ENCODE results near the gene GDPD3. TPM values are rescaled to one million over a fixed set of nuclear protein-coding genes. Genes with fewer than 3 reads are reported as not detected.

GDPD3 gene
- total RNA-seq = 1.7 and 2.0 TPM in 2 replicates
- 0.72 and 0.96 TPM in 2 replicates for polyA plus RNA-seq

GRCh38 chr16:30113031-30113710, at the start of gene GDPD3:
TSS of gene GDPD3 (minus strand) at chr16:30113537. CDS start at chr16:30113478, 59 bp downstream.
- peak within 1 kb of the TSS; percentile 4 for H3K27ac ChIP-seq
- no peak for DNase-seq (ENCODE audit: low read depth in 1 of 2, low spot score in 1 of 2)

GRCh38 chr16:30157214-30157613, 43.9 kb upstream of the GDPD3 start:
- Histone ChIP-seq H3K4me1 (ENCODE audit: low read depth) (no peaks in the 10 kb centered on the region), H3K36me3 (no peaks in the 10 kb centered on the region), H3K27me3 (no peaks in the 10 kb centered on the region), H3K9me3 (ENCODE audit: low read depth) (no peaks in the 10 kb centered on the region), H3K4me3 (no peak overlapping the region), H3K27ac (no peak overlapping the region)
- no peak for DNase-seq (ENCODE audit: low read depth in 1 of 2, low spot score in 1 of 2)
- TF ChIP-seq CTCF (IDR thresholded peaks at IDR 0.05; ENCODE audit: low read depth, low read length) = no peak

More at GRCh38 chr16:30113031-30113710, at the start of gene GDPD3:
- H3K9me3 ChIP-seq (ENCODE audit: low read depth) = no peaks in the 10 kb centered on the region
- no peaks in the 10 kb centered on the region for H3K4me1 ChIP-seq (ENCODE audit: low read depth)
- no peak for TF ChIP-seq CTCF (IDR thresholded peaks at IDR 0.05; ENCODE audit: low read depth, low read length)
- peaks cover 18% of the 10 kb centered on the region for H3K36me3 ChIP-seq
- no peak within 1 kb of the TSS for H3K4me3 ChIP-seq
- no peaks in the 10 kb centered on the region for H3K27me3 ChIP-seq

- H3K4me3 ChIP-seq = no peak overlapping the region
- no peaks in the 10 kb centered on the region for H3K27me3 ChIP-seq
- no peak for TF ChIP-seq CTCF (IDR thresholded peaks at IDR 0.05; ENCODE audit: low read depth, low read length)
- no peak overlapping the region for H3K27ac ChIP-seq
- H3K36me3 ChIP-seq = no peaks in the 10 kb centered on the region
- H3K4me1 ChIP-seq (ENCODE audit: low read depth) = no peaks in the 10 kb centered on the region
- no peak for DNase-seq (ENCODE audit: low read depth in 1 of 2, low spot score in 1 of 2)
- H3K9me3 ChIP-seq (ENCODE audit: low read depth) = no peaks in the 10 kb centered on the region
These were observed 41.9 kb upstream of the GDPD3 start for GRCh38 chr16:30155188-30155587.

- H3K27ac ChIP-seq = no peak overlapping the region
- no peaks in the 10 kb centered on the region for H3K4me1 ChIP-seq (ENCODE audit: low read depth)
- H3K9me3 ChIP-seq (ENCODE audit: low read depth) = no peaks in the 10 kb centered on the region
- no peak for DNase-seq (ENCODE audit: low read depth in 1 of 2, low spot score in 1 of 2)
- no peak for TF ChIP-seq CTCF (IDR thresholded peaks at IDR 0.05; ENCODE audit: low read depth, low read length)
- H3K36me3 ChIP-seq = no peaks in the 10 kb centered on the region
- no peak overlapping the region for H3K4me3 ChIP-seq
- H3K27me3 ChIP-seq = no peaks in the 10 kb centered on the region
These were observed 39.2 kb upstream of the GDPD3 start for GRCh38 chr16:30152517-30152916.

GRCh38 chr16:30151091-30151490, 37.8 kb upstream of the GDPD3 start:
- Histone ChIP-seq H3K27ac (no peak overlapping the region), H3K4me1 (ENCODE audit: low read depth) (no peaks in the 10 kb centered on the region), H3K9me3 (ENCODE audit: low read depth) (no peaks in the 10 kb centered on the region), H3K27me3 (no peaks in the 10 kb centered on the region), H3K4me3 (no peak overlapping the region), H3K36me3 (no peaks in the 10 kb centered on the region)
- no peak for DNase-seq (ENCODE audit: low read depth in 1 of 2, low spot score in 1 of 2)
- no peak for TF ChIP-seq CTCF (IDR thresholded peaks at IDR 0.05; ENCODE audit: low read depth, low read length)

Measured in cardiac muscle cell (in vitro differentiated cells and primary cell).